RWPE2 (cell line): ENCODE data around the gene MFSD6.

Experiments
- ATAC-seq: fragments of 200-7000 bp; cut with Tn5 transposase; 3 replicates; pipeline ENCODE4 v1.9.1; 2021; ENCODE audit warnings: low read depth
- DNase-seq: peaks from one replicate; pipeline ENCODE4 v3.0.0-alpha.2; 2020; ENCODE audit warnings: low spot score
- H3K27ac ChIP-seq: fragments of 450-650 bp; 2 replicates; pipeline ENCODE4 v1.5.1; 2017; ENCODE audit warnings: mild to moderate bottlenecking; ENCODE audit not compliant: poor library complexity, severe bottlenecking
- H3K27me3 ChIP-seq: fragments of 250-450 bp; sonication (Bioruptor Pico); 2 replicates; pipeline ENCODE4 v1.5.1; 2021; ENCODE audit warnings: mild to moderate bottlenecking, moderate library complexity; ENCODE audit not compliant: insufficient read depth, poor library complexity, severe bottlenecking
- H3K36me3 ChIP-seq: fragments of 250-450 bp; sonication (Bioruptor Pico); 2 replicates; pipeline ENCODE4 v1.5.1; 2020; ENCODE audit warnings: low read depth, mild to moderate bottlenecking, moderate library complexity
- H3K4me1 ChIP-seq: fragments of 250-450 bp; sonication (Bioruptor Pico); 2 replicates; pipeline ENCODE4 v1.5.1; 2021; ENCODE audit warnings: mild to moderate bottlenecking, moderate library complexity; ENCODE audit not compliant: insufficient read depth, poor library complexity, severe bottlenecking
- H3K4me3 ChIP-seq: fragments of 250-450 bp; sonication (Bioruptor Pico); 2 replicates; pipeline ENCODE4 v1.5.1; 2021; ENCODE audit warnings: mild to moderate bottlenecking, moderate library complexity; ENCODE audit not compliant: severe bottlenecking
- H3K9me3 ChIP-seq: fragments of 250-450 bp; sonication (Bioruptor Pico); 2 replicates; pipeline ENCODE4 v1.5.1; 2021; ENCODE audit warnings: mild to moderate bottlenecking, moderate library complexity; ENCODE audit not compliant: severe bottlenecking
- CTCF ChIP-seq: fragments of 450-650 bp; IDR thresholded peaks from one replicate; pipeline ENCODE4 v1.5.1; 2017; ENCODE audit warnings: mild to moderate bottlenecking, moderate library complexity; ENCODE audit not compliant: poor library complexity, severe bottlenecking

The MFSD6 gene

GRCh38 chr2:190513877-190514276 is 105.7 kb downstream of the MFSD6 start:
- no peaks in the 10 kb centered on the region for H3K4me1 ChIP-seq
- no peaks in the 10 kb centered on the region for H3K27me3 ChIP-seq
- no peak overlapping the region for H3K4me3 ChIP-seq
- no peak overlapping the region for H3K27ac ChIP-seq
- no peak for ATAC-seq
- H3K36me3 ChIP-seq: peaks cover 29% of the 10 kb centered on the region
- DNase-seq: no peak
- no peaks in the 10 kb centered on the region for H3K9me3 ChIP-seq
- TF ChIP-seq CTCF: no peak

DNA sequence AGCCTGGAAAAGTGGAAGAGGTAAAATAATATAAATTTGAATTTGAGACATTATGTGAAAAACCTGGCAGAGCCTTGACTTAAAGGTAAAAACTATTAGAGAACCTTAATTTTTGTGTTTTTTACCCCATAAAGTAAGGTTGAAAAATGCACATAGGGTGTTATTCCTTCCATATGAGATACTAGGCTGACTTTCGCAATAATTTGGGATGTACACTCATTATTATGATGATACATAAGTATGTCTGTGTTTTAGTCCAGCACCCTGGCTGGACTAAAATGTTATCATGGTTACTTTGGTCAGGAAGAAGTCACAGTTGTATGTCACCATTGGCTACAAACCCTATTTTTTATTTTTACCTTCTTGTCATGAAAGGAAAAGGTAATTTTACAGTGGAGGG is 106.5 kb downstream of the MFSD6 start:
- Histone ChIP-seq H3K27ac (no peak overlapping the region), H3K36me3 (peaks cover 22% of the 10 kb centered on the region; the same call in 1 of the 2 replicates), H3K27me3 (no peaks in the 10 kb centered on the region), H3K9me3 (no peaks in the 10 kb centered on the region), H3K4me1 (no peaks in the 10 kb centered on the region), H3K4me3 (no peak overlapping the region)
- DNase-seq (no peak), ATAC-seq (no peak)
- no peak for TF ChIP-seq CTCF

GRCh38 chr2:190515687-190516086 is 107.5 kb downstream of the MFSD6 start:
- ATAC-seq (no peak), DNase-seq (no peak)
- Histone ChIP-seq H3K27me3 (no peaks in the 10 kb centered on the region), H3K9me3 (no peaks in the 10 kb centered on the region), H3K27ac (no peak overlapping the region), H3K4me3 (no peak overlapping the region), H3K36me3 (peaks cover 22% of the 10 kb centered on the region; the same call in 1 of the 2 replicates), H3K4me1 (no peaks in the 10 kb centered on the region)
- no peak for TF ChIP-seq CTCF

- DNase-seq (no peak), ATAC-seq (no peak)
- no peaks in the 10 kb centered on the region for H3K4me1 ChIP-seq
- no peaks in the 10 kb centered on the region for H3K9me3 ChIP-seq
- no peak for TF ChIP-seq CTCF
- no peak overlapping the region for H3K4me3 ChIP-seq
- no peak overlapping the region for H3K27ac ChIP-seq
- H3K36me3 ChIP-seq: peaks cover 19% of the 10 kb centered on the region; the same call in 1 of the 2 replicates
- no peaks in the 10 kb centered on the region for H3K27me3 ChIP-seq
Observed at GRCh38 chr2:190517468-190517867, 109.3 kb downstream of the MFSD6 start.

DNA sequence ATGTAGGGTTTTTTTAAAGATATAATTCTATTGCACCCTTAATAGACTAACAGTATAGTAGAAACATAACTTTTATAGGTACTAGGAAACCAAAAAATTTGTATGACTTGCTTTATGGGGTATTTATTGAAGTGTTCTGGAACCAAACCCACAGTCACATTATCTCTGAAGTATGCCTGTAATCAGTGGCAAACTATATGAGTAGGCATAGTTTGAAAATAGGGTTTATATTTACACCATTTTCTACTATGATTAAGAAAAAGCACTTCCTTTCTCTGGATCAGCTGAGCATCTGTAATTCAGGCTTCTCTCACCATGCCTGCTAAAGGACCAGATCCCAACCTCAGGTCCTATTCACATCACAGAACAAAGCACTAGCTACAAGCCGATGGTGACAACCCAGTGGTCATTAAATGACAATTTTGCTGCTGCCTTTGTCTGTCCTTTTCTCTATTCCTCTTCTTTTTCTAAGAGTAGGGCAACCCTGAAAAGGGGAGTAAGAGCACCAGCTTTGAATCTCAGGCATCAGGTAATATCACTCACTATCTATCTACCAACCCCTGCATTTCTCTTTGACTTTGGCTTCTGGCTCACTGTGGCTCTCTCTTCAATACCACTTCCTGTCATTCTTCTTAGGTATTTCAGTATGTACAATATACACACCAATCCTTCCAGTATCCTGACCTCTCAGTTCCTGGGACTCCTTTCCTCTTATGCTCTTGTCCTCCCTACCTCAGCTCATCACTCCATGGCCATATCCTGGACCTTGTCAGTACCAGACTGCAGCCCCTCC is 112.0 kb downstream of the MFSD6 start:
- H3K36me3 ChIP-seq: peaks cover 20% of the 10 kb centered on the region
- no peaks in the 10 kb centered on the region for H3K4me1 ChIP-seq
- no peak for DNase-seq
- ATAC-seq: no peak
- no peak overlapping the region for H3K27ac ChIP-seq
- no peak overlapping the region for H3K4me3 ChIP-seq
- H3K27me3 ChIP-seq: no peaks in the 10 kb centered on the region
- no peaks in the 10 kb centered on the region for H3K9me3 ChIP-seq
- no peak for TF ChIP-seq CTCF
